Measurements from ENCODE around the gene PASK. TPM values are rescaled to one million over a fixed set of nuclear protein-coding genes. Genes with fewer than 3 reads are reported as not detected.

Gene PASK
- polyA plus RNA-seq, 1 donor from 2014 or later, result 26.0 TPM

- no peaks in the 10 kb centered on the region for H3F3A ChIP-seq (ENCODE audit: insufficient read depth, low read length, poor library complexity, severe bottlenecking)
- no peak overlapping the region for H3K27ac ChIP-seq (ENCODE audit: low read length)
- no peak overlapping the region for H3K9ac ChIP-seq (ENCODE audit: low read length)
- TF ChIP-seq EZH2 (IDR thresholded peaks at IDR 0.05; ENCODE audit: borderline replicate concordance, insufficient read depth, low read length, poor library complexity, severe bottlenecking) (no peak), SMC3 (conservative IDR thresholded peaks at IDR 0.05; ENCODE audit: poor library complexity) (no peak), RAD21 (conservative IDR thresholded peaks at IDR 0.05) (no peak), POLR2AphosphoS5 (IDR thresholded peaks at IDR 0.05) (no peak), MXI1 (conservative IDR thresholded peaks at IDR 0.05; ENCODE audit: poor library complexity, severe bottlenecking) (no peak), EP300 (conservative IDR thresholded peaks at IDR 0.05; ENCODE audit: poor library complexity, severe bottlenecking) (no peak), REST (IDR thresholded peaks at IDR 0.05; ENCODE audit: borderline replicate concordance) (no peak), CTCF (IDR thresholded peaks at IDR 0.05; ENCODE audit: poor library complexity, severe bottlenecking) (no peak), TAF1 (IDR thresholded peaks at IDR 0.05; ENCODE audit: low read depth) (no peak)
- H3K9me2 ChIP-seq (ENCODE audit: insufficient read depth, low read length), result no peaks in the 10 kb centered on the region
- H3K36me3 ChIP-seq (ENCODE audit: insufficient read depth, low read length), result no peaks in the 10 kb centered on the region
- H3K4me2 ChIP-seq (ENCODE audit: low read length), result no peak overlapping the region
- no peak overlapping the region for H3K4me3 ChIP-seq (ENCODE audit: low read length)
- no peaks in the 10 kb centered on the region for H3K27me3 ChIP-seq (ENCODE audit: insufficient read depth, low read depth, low read length)
- H3K79me2 ChIP-seq (replicated peaks; ENCODE audit: insufficient read depth, low read length), result no peaks in the 10 kb centered on the region
- H3K9me3 ChIP-seq (ENCODE audit: low read length), result no peaks in the 10 kb centered on the region
- no peaks in the 10 kb centered on the region for H4K20me1 ChIP-seq (ENCODE audit: insufficient read depth)
- no peak overlapping the region for H2AFZ ChIP-seq (ENCODE audit: low read depth, low read length)
Measured at GRCh38 chr2:241140445-241140840, 8.8 kb downstream of the PASK start.

GRCh38 chr2:241139531-241140444 is 9.5 kb downstream of the PASK start:
- Histone ChIP-seq H3K4me3 (ENCODE audit: low read length) (no peak overlapping the region), H3K27me3 (ENCODE audit: insufficient read depth, low read depth, low read length) (no peaks in the 10 kb centered on the region), H3K79me2 (replicated peaks; ENCODE audit: insufficient read depth, low read length) (no peaks in the 10 kb centered on the region), H3K9me3 (ENCODE audit: low read length) (no peaks in the 10 kb centered on the region), H4K20me1 (ENCODE audit: insufficient read depth) (no peaks in the 10 kb centered on the region), H2AFZ (ENCODE audit: low read depth, low read length) (no peak overlapping the region), H3K4me2 (ENCODE audit: low read length) (no peak overlapping the region), H3F3A (ENCODE audit: insufficient read depth, low read length, poor library complexity, severe bottlenecking) (no peaks in the 10 kb centered on the region), H3K9ac (ENCODE audit: low read length) (no peak overlapping the region), H3K9me2 (ENCODE audit: insufficient read depth, low read length) (no peaks in the 10 kb centered on the region), H3K27ac (ENCODE audit: low read length) (no peak overlapping the region), H3K36me3 (ENCODE audit: insufficient read depth, low read length) (no peaks in the 10 kb centered on the region)
- TF ChIP-seq CTCF (IDR thresholded peaks at IDR 0.05; ENCODE audit: poor library complexity, severe bottlenecking) (no peak), POLR2AphosphoS5 (IDR thresholded peaks at IDR 0.05) (no peak), REST (IDR thresholded peaks at IDR 0.05; ENCODE audit: borderline replicate concordance) (no peak), EP300 (conservative IDR thresholded peaks at IDR 0.05; ENCODE audit: poor library complexity, severe bottlenecking) (no peak), SMC3 (conservative IDR thresholded peaks at IDR 0.05; ENCODE audit: poor library complexity) (no peak), MXI1 (conservative IDR thresholded peaks at IDR 0.05; ENCODE audit: poor library complexity, severe bottlenecking) (no peak), TAF1 (IDR thresholded peaks at IDR 0.05; ENCODE audit: low read depth) (no peak), RAD21 (conservative IDR thresholded peaks at IDR 0.05) (no peak), EZH2 (IDR thresholded peaks at IDR 0.05; ENCODE audit: borderline replicate concordance, insufficient read depth, low read length, poor library complexity, severe bottlenecking) (no peak)
